Ascending aorta (tissue), 2 donors: Measurements from ENCODE around the gene LRP1B. TPM values are rescaled to one million over a fixed set of nuclear protein-coding genes. Genes with fewer than 3 reads are reported as not detected.

Experiments
- DNase-seq, 2 donors: peaks; one replicate each; pipeline ENCODE4 v3.0.0-alpha.2; 2019; ENCODE audit warnings: low spot score in 2 of 2
- H3K27ac ChIP-seq, 2 donors: fragments of 200-600 bp; sonication (generic); one replicate each; pipeline ENCODE4 v1.5.1; 2016 to 2017; ENCODE audit warnings: mild to moderate bottlenecking in 1 of 2
- H3K27me3 ChIP-seq: fragments of 200-600 bp; sonication (generic); one replicate; pipeline ENCODE4 v1.5.1; 2017
- H3K36me3 ChIP-seq, 2 donors: fragments of 200-600 bp; sonication (generic); one replicate each; pipeline ENCODE4 v1.5.1; 2016
- H3K4me1 ChIP-seq, 2 donors: fragments of 200-600 bp; sonication (generic); one replicate each; pipeline ENCODE4 v1.5.1; 2016 to 2017; ENCODE audit warnings: mild to moderate bottlenecking in 1 of 2
- H3K4me3 ChIP-seq, 2 donors: fragments of 200-600 bp; sonication (generic); one replicate each; pipeline ENCODE4 v1.5.1; 2016 to 2017; ENCODE audit warnings: mild to moderate bottlenecking in 1 of 2
- H3K9me3 ChIP-seq, 2 donors: fragments of 200-600 bp; sonication (generic); one replicate each; pipeline ENCODE4 v1.5.1; 2016
- CTCF ChIP-seq, 3 experiments: fragments of 200-600 bp in 2 of 3; fragments of 450-650 bp in 1 of 3; sonication (generic) in 2 of 3; IDR thresholded peaks; one replicate each; pipeline ENCODE4 v1.5.1; 2016 to 2019; ENCODE audit warnings: antibody characterized with exemption in 3 of 3, mild to moderate bottlenecking in 1 of 3, moderate library complexity in 1 of 3
- intact Hi-C: fragments of 100-400 bp; cut with DNase I; formaldehyde crosslinking; loops from one replicate; pipeline ENCODE4 v1.15.1; 2023
- total RNA-seq: library from RNA; depleted of rRNA; stranded (reverse); fragments of >200 nt; gene quantifications from one replicate; pipeline ENCODE4 v1.1.0, GENCODE V29; 2016

LRP1B gene
- total RNA-seq, 1 donor from 2014 or later = not detected

GRCh38 chr2:141027221-141027620, 1103.6 kb downstream of the LRP1B start:
- Histone ChIP-seq H3K4me1 (no peaks in the 10 kb centered on the region), H3K27ac (no peak overlapping the region), H3K4me3 (no peak overlapping the region), H3K36me3 (no peaks in the 10 kb centered on the region), H3K27me3 (no peaks in the 10 kb centered on the region), H3K9me3 (no peaks in the 10 kb centered on the region)
- DNase-seq = no peak
- intact Hi-C loops = no loop called here
- TF ChIP-seq CTCF (IDR thresholded peaks at IDR 0.05) = no peak

- no peaks in the 10 kb centered on the region for H3K9me3 ChIP-seq
Observed at GRCh38 chr2:141021611-141022010, 1109.2 kb downstream of the LRP1B start.

GRCh38 chr2:141021109-141021508, 1109.7 kb downstream of the LRP1B start:
- Histone ChIP-seq H3K27me3 (no peaks in the 10 kb centered on the region), H3K4me1 (no peaks in the 10 kb centered on the region), H3K36me3 (no peaks in the 10 kb centered on the region), H3K27ac (no peak overlapping the region), H3K9me3 (no peaks in the 10 kb centered on the region), H3K4me3 (no peak overlapping the region)
- TF ChIP-seq CTCF (IDR thresholded peaks at IDR 0.05) = no peak
- intact Hi-C loops = no loop called here
- no peak for DNase-seq

More at GRCh38 chr2:141021611-141022010, 1109.2 kb downstream of the LRP1B start:
- TF ChIP-seq CTCF (IDR thresholded peaks at IDR 0.05) = no peak
- H3K36me3 ChIP-seq = no peaks in the 10 kb centered on the region
- intact Hi-C loops = no loop called here
- no peak overlapping the region for H3K4me3 ChIP-seq
- H3K27me3 ChIP-seq = no peaks in the 10 kb centered on the region
- no peak for DNase-seq
- no peaks in the 10 kb centered on the region for H3K4me1 ChIP-seq
- H3K27ac ChIP-seq = no peak overlapping the region

- no peak for DNase-seq
- Histone ChIP-seq H3K4me1 (no peaks in the 10 kb centered on the region), H3K4me3 (no peak overlapping the region), H3K36me3 (no peaks in the 10 kb centered on the region), H3K27me3 (no peaks in the 10 kb centered on the region), H3K27ac (no peak overlapping the region), H3K9me3 (no peaks in the 10 kb centered on the region)
- TF ChIP-seq CTCF (IDR thresholded peaks at IDR 0.05) = no peak
- intact Hi-C loops = no loop called here
Observed at GRCh38 chr2:141020346-141020745, 1110.5 kb downstream of the LRP1B start.

GRCh38 chr2:141015341-141016047, 1115.3 kb downstream of the LRP1B start:
- H3K27ac ChIP-seq = no peak overlapping the region
- no peaks in the 10 kb centered on the region for H3K4me1 ChIP-seq
- no peaks in the 10 kb centered on the region for H3K36me3 ChIP-seq
- H3K9me3 ChIP-seq = no peaks in the 10 kb centered on the region
- TF ChIP-seq CTCF (IDR thresholded peaks at IDR 0.05) = no peak
- H3K4me3 ChIP-seq = no peak overlapping the region
- intact Hi-C loops = no loop called here
- H3K27me3 ChIP-seq = no peaks in the 10 kb centered on the region
- DNase-seq = no peak
